GM19035 (cell line): ENCODE data around the gene SS18L1.

Source experiments
- ATAC-seq: cut with Tn5 transposase; IDR thresholded peaks from one replicate; pipeline ENCODE4 v1.9.1; 2021; ENCODE audit not compliant: unreplicated experiment

The SS18L1 gene

GRCh38 chr20:62168890-62169435, 25.4 kb downstream of the SS18L1 start:
- no peak for ATAC-seq

- no peak for ATAC-seq
Measured at GRCh38 chr20:62170536-62170935, 27.0 kb downstream of the SS18L1 start.

GRCh38 chr20:62171245-62171644, 27.7 kb downstream of the SS18L1 start:
- ATAC-seq = no peak

- ATAC-seq = no peak
Measured at GRCh38 chr20:62172666-62173065, 29.1 kb downstream of the SS18L1 start.

GRCh38 chr20:62174021-62174804, 30.6 kb downstream of the SS18L1 start:
- no peak for ATAC-seq

- no peak for ATAC-seq
Measured at GRCh38 chr20:62174870-62175624, 31.5 kb downstream of the SS18L1 start.

GRCh38 chr20:62175711-62176110, 32.1 kb downstream of the SS18L1 start:
- no peak for ATAC-seq

- ATAC-seq = no peak
Measured at GRCh38 chr20:62176866-62177265, 33.3 kb downstream of the SS18L1 start.

GRCh38 chr20:62177307-62177706, 33.7 kb downstream of the SS18L1 start:
- ATAC-seq = no peak

GRCh38 chr20:62178316-62179161, 35.0 kb downstream of the SS18L1 start:
- no peak for ATAC-seq

- no peak for ATAC-seq
Measured at GRCh38 chr20:62179162-62179504, 35.6 kb downstream of the SS18L1 start.

GRCh38 chr20:62181808-62182207, 38.2 kb downstream of the SS18L1 start:
- no peak for ATAC-seq

- peak; percentile 94 for ATAC-seq
Measured at GRCh38 chr20:62182469-62183425, 39.2 kb downstream of the SS18L1 start, which contains the start of gene MTG2. TSS of gene MTG2 (plus strand) at chr20:62183028. CDS start at chr20:62193421, 10,393 bp downstream.

GRCh38 chr20:62183426-62184142, 40.0 kb downstream of the SS18L1 start:
- ATAC-seq = no peak

GRCh38 chr20:62186096-62186426, 42.5 kb downstream of the SS18L1 start:
- no peak for ATAC-seq

- ATAC-seq = no peak
Measured at GRCh38 chr20:62186887-62187866, 43.6 kb downstream of the SS18L1 start.

- no peak for ATAC-seq
Measured at GRCh38 chr20:62190639-62191411, 47.3 kb downstream of the SS18L1 start.
